ENCODE data around the gene ESRRG.

ESRRG gene

DNA sequence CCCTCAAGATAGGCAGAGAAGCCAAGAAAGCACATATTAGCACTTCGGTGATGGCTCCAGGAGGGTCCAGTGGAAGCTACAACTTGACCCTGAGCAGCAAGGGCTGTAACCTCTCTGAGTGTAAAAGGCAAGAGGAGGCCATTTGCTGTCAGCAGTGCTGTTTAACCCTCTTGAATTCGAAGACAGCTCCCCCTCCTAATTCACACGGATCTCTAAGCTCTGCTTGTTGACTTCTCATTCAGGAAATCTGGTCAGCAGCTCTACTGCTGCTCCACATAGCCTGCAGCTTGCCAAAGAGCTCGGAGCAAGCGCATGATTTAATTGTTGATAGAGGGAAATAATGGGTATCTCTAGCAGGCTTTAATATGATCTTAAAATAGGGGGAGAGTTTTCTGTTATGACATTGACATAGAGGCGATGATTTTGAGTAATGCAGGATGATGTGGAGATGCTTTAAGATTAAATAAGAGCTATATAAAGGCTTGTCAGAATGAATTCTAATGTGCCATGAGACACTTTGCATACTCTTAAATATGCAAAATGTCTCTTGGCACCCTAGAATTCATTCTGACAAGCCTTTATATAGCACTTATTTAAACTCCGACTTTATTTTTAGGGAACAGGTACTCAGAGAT is 220.6 kb downstream of the ESRRG start:
- no peak for DNase-seq (ENCODE audit: low read depth)

- no peak for DNase-seq (ENCODE audit: low read depth)
Measured at GRCh38 chr1:216500273-216500967, 222.8 kb downstream of the ESRRG start.

GRCh38 chr1:216499581-216500272 is 223.5 kb downstream of the ESRRG start:
- no peak for DNase-seq (ENCODE audit: low read depth)

GRCh38 chr1:216498277-216498676 is 225.0 kb downstream of the ESRRG start:
- DNase-seq (ENCODE audit: low read depth): no peak

DNA sequence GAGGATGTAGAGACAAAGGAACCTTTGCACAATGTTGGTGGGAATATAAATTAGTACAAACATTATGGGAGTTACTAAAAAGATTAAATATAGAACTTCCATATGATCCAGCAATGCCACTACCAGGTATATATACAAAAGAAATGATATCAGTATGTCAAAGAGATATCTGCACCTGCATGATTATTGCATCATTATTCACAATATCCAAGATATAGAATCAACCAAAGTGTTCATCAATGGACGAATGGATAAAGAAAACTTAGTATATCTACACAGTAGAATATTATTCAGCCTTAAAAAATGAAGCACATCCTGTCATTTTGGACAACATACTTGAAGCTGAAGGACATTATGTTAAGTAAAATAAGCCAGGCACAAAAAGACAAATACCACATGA is 238.2 kb downstream of the ESRRG start:
- DNase-seq (ENCODE audit: low read depth): no peak

- no peak for DNase-seq (ENCODE audit: low read depth)
Measured at GRCh38 chr1:216483672-216484401, 239.4 kb downstream of the ESRRG start.

DNA sequence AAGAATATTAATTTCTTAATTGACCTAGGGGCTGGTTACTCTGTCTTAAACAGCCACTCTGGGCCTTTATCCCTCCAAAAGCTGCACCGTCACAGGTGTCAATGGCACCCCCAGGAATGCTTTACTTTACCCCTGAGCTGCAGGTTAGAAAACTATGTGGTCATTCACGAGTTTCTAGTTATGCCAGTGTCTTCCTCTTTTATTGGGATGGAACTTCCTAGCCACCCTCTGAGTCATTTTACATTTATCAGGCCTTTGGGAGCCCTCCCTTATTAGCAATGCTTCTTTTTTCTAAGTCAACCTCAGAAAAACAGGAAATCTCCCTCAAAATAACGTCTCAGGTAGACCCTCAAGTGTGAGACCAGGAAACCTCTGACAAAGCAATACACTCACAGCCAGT is 240.6 kb downstream of the ESRRG start:
- DNase-seq (ENCODE audit: low read depth): no peak

- DNase-seq (ENCODE audit: low read depth): no peak
Measured at GRCh38 chr1:216478238-216478637, 245.0 kb downstream of the ESRRG start.

- DNase-seq (ENCODE audit: low read depth): no peak
Measured at GRCh38 chr1:216476341-216476740, 246.9 kb downstream of the ESRRG start.

DNA sequence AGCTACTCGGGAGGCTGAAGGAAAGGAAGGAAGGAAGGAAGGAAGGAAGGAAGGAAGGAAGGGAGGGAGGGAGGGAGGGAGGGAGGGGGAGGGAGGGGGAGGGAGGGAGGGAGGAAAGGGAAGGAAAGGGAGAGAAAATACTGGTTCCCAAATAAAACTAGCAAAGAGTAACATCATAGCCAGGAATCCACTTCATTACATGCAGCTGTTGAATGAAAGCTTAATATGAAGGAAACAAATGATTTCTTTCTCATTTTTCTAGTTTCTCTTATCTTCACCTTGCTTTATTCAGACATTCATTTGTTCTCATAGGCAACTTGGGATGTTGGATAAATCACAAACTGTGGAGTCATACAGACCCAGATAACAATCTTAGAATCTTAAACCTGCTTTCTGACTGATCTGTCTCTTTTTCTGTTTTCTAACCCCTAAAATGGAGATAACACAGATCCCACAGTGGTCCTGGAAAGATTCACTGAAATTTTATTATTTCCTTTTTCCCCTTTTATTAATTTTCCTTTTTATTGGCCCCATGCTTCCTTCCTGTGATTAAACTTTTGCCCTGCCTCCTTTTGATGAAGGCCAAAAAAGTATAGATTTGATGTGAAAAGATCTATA is 247.5 kb downstream of the ESRRG start:
- no peak for DNase-seq (ENCODE audit: low read depth)

- no peak for DNase-seq (ENCODE audit: low read depth)
Measured at GRCh38 chr1:216466162-216466801, 256.9 kb downstream of the ESRRG start.

GRCh38 chr1:216464489-216464888 is 258.7 kb downstream of the ESRRG start:
- no peak for DNase-seq (ENCODE audit: low read depth)

DNA sequence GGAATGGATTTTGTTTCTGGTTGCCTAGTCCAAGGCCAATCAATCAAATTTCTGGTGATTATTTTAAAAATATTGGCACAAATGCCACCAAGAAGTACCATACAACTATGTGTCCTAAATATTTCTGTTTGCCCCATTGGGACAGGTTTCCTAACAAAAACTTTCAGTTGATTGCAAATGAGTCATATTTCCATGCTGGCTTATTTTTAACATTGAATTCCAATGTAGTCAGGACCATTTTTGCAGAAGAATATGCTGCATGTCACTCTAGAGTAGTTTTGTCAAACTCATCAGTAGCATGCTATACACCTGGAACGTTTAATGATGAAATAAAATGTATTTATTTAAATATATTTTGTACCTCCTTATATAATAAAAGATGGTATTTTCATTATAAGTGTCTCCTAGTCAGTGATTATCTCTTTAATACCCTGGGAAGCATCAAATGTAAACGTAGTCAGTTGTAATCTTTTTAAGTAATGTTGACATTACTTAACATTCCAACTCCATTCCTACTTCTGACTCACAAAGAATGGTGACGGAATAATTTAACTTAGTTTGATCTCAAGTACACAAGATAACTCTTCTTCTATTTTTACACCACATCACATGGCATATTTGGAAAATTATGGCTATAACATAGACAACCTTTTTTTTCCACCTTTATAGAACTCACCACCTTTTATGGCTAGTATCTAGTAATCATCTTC is 261.0 kb downstream of the ESRRG start:
- no peak for DNase-seq (ENCODE audit: low read depth)

- DNase-seq (ENCODE audit: low read depth): no peak
Measured at GRCh38 chr1:216461466-216461865, 261.8 kb downstream of the ESRRG start.

DNA sequence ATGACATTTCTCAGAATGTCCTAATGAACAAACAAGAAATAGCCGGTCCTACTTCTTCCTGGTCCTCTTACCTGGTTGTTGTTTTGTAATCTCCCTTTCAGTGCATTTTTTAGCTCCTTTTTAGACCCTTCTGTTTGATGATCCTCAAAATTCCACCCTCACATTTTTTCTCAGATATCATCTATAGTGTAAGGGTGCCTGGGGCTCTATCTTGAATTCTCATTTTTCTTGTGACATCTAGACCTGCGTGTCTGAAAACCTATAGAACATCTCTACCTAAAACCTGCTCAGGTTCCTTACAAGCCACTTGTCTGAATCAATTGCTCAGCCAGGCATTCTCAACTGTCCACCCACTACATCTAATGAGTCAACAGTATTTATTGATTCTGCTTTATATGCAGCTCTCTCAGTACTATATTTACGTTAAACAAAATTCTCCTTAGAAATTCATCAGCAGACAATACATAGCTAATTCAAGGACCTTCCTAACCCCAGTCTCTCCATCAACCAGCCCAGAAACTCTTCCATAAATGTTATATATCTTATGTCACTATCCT is 263.5 kb downstream of the ESRRG start:
- no peak for DNase-seq (ENCODE audit: low read depth)

GRCh38 chr1:216458812-216459211 is 264.4 kb downstream of the ESRRG start:
- DNase-seq (ENCODE audit: low read depth): no peak

GRCh38 chr1:216457356-216457755 is 265.9 kb downstream of the ESRRG start:
- DNase-seq (ENCODE audit: low read depth): no peak

GRCh38 chr1:216456682-216457081 is 266.5 kb downstream of the ESRRG start:
- no peak for DNase-seq (ENCODE audit: low read depth)

DNA sequence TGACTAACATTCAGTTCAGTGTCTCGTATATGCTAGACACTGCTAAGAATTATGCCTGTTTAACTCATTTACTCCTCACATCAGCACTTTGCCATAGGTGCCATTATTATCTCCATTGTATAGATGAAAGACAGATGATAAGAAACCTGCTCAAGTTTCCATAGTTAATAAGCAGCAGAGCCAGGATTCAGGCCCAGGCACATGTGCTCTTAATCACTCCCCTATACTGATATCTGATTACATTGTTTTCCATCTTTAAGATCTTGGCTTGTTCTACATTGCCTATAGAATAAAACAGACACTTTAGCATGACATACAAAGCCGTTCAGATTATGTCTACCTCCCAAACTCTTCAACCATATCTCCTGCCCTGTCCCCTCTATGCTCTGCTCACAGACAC is 269.5 kb downstream of the ESRRG start:
- no peak for DNase-seq (ENCODE audit: low read depth)
